ENCODE results near the gene BRIP1. TPM values are rescaled to one million over a fixed set of nuclear protein-coding genes. Genes with fewer than 3 reads are reported as not detected.
A peak's percentile ranks its signal among the peaks of the same experiment; 100 is the strongest.

BRIP1 gene
- total RNA-seq, 1 experiment from 2014 or later, result 38.4 TPM

GRCh38 chr17:61647047-61647446 is 216.3 kb downstream of the BRIP1 start:
- Histone ChIP-seq H3K27ac (no peak overlapping the region), H3K27me3 (no peaks in the 10 kb centered on the region), H3K9me3 (replicated peaks) (peaks cover 5% of the 10 kb centered on the region; the same call in 1 of the 2 replicates), H3K36me3 (no peaks in the 10 kb centered on the region), H3K4me1 (no peaks in the 10 kb centered on the region), H3K4me3 (no peak overlapping the region)
- DNase-seq, result no peak

GRCh38 chr17:61646482-61646881 is 216.8 kb downstream of the BRIP1 start:
- H3K4me3 ChIP-seq, result no peak overlapping the region
- peaks cover 5% of the 10 kb centered on the region; the same call in 1 of the 2 replicates for H3K9me3 ChIP-seq (replicated peaks)
- no peaks in the 10 kb centered on the region for H3K4me1 ChIP-seq
- no peaks in the 10 kb centered on the region for H3K27me3 ChIP-seq
- no peak for DNase-seq
- no peaks in the 10 kb centered on the region for H3K36me3 ChIP-seq
- H3K27ac ChIP-seq, result no peak overlapping the region

GRCh38 chr17:61645920-61646319 is 217.4 kb downstream of the BRIP1 start:
- no peak for DNase-seq
- Histone ChIP-seq H3K4me3 (no peak overlapping the region), H3K36me3 (no peaks in the 10 kb centered on the region)

GRCh38 chr17:61644800-61645774 is 218.2 kb downstream of the BRIP1 start:
- no peak for DNase-seq
- Histone ChIP-seq H3K9me3 (replicated peaks) (peaks cover 5% of the 10 kb centered on the region; the same call in 1 of the 2 replicates), H3K4me1 (no peaks in the 10 kb centered on the region), H3K27ac (no peak overlapping the region), H3K4me3 (no peak overlapping the region), H3K36me3 (no peaks in the 10 kb centered on the region), H3K27me3 (no peaks in the 10 kb centered on the region)

More at GRCh38 chr17:61645920-61646319, 217.4 kb downstream of the BRIP1 start:
- Histone ChIP-seq H3K27ac (no peak overlapping the region), H3K27me3 (no peaks in the 10 kb centered on the region), H3K9me3 (replicated peaks) (peaks cover 5% of the 10 kb centered on the region; the same call in 1 of the 2 replicates), H3K4me1 (no peaks in the 10 kb centered on the region)

- Histone ChIP-seq H3K4me3 (no peak overlapping the region), H3K27me3 (no peaks in the 10 kb centered on the region), H3K9me3 (replicated peaks) (no peaks in the 10 kb centered on the region), H3K27ac (no peak overlapping the region), H3K36me3 (no peaks in the 10 kb centered on the region), H3K4me1 (no peaks in the 10 kb centered on the region)
- no peak for DNase-seq
Measured at GRCh38 chr17:61642768-61643167, 220.6 kb downstream of the BRIP1 start.

GRCh38 chr17:61641715-61642114 is 221.6 kb downstream of the BRIP1 start:
- H3K27me3 ChIP-seq, result no peaks in the 10 kb centered on the region
- no peaks in the 10 kb centered on the region for H3K9me3 ChIP-seq (replicated peaks)
- no peak overlapping the region for H3K27ac ChIP-seq
- no peak for DNase-seq
- H3K36me3 ChIP-seq, result no peaks in the 10 kb centered on the region
- no peaks in the 10 kb centered on the region for H3K4me1 ChIP-seq
- no peak overlapping the region for H3K4me3 ChIP-seq

- no peak overlapping the region for H3K27ac ChIP-seq
- DNase-seq, result no peak
- no peak overlapping the region for H3K4me3 ChIP-seq
- no peaks in the 10 kb centered on the region for H3K36me3 ChIP-seq
- no peaks in the 10 kb centered on the region for H3K9me3 ChIP-seq (replicated peaks)
- H3K27me3 ChIP-seq, result no peaks in the 10 kb centered on the region
- no peaks in the 10 kb centered on the region for H3K4me1 ChIP-seq
Measured at GRCh38 chr17:61641084-61641483, 222.2 kb downstream of the BRIP1 start.

GRCh38 chr17:61639818-61640217 is 223.5 kb downstream of the BRIP1 start:
- H3K27me3 ChIP-seq, result no peaks in the 10 kb centered on the region
- no peaks in the 10 kb centered on the region for H3K4me1 ChIP-seq
- no peak for DNase-seq
- no peak overlapping the region for H3K27ac ChIP-seq
- no peaks in the 10 kb centered on the region for H3K36me3 ChIP-seq
- H3K4me3 ChIP-seq, result no peak overlapping the region
- no peaks in the 10 kb centered on the region for H3K9me3 ChIP-seq (replicated peaks)

- no peak for DNase-seq
- Histone ChIP-seq H3K9me3 (replicated peaks) (no peaks in the 10 kb centered on the region), H3K4me1 (no peaks in the 10 kb centered on the region)
Measured at GRCh38 chr17:61638087-61638486, 225.2 kb downstream of the BRIP1 start.

GRCh38 chr17:61635913-61636432 is 227.4 kb downstream of the BRIP1 start:
- Histone ChIP-seq H3K27me3 (no peaks in the 10 kb centered on the region), H3K27ac (no peak overlapping the region), H3K4me1 (no peaks in the 10 kb centered on the region), H3K9me3 (replicated peaks) (no peaks in the 10 kb centered on the region), H3K4me3 (no peak overlapping the region), H3K36me3 (no peaks in the 10 kb centered on the region)
- peak; percentile 54 to 85 for DNase-seq

More at GRCh38 chr17:61638087-61638486, 225.2 kb downstream of the BRIP1 start:
- no peaks in the 10 kb centered on the region for H3K36me3 ChIP-seq
- H3K27me3 ChIP-seq, result no peaks in the 10 kb centered on the region
- no peak overlapping the region for H3K27ac ChIP-seq
- H3K4me3 ChIP-seq, result no peak overlapping the region

GRCh38 chr17:61634942-61635538 is 228.3 kb downstream of the BRIP1 start:
- DNase-seq, result no peak
- Histone ChIP-seq H3K4me3 (no peak overlapping the region), H3K27me3 (no peaks in the 10 kb centered on the region), H3K4me1 (no peaks in the 10 kb centered on the region), H3K27ac (no peak overlapping the region), H3K9me3 (replicated peaks) (no peaks in the 10 kb centered on the region), H3K36me3 (no peaks in the 10 kb centered on the region)

GRCh38 chr17:61634011-61634539 is 229.3 kb downstream of the BRIP1 start:
- Histone ChIP-seq H3K9me3 (replicated peaks) (no peaks in the 10 kb centered on the region), H3K27ac (no peak overlapping the region), H3K4me3 (no peak overlapping the region), H3K27me3 (no peaks in the 10 kb centered on the region), H3K4me1 (no peaks in the 10 kb centered on the region), H3K36me3 (no peaks in the 10 kb centered on the region)
- no peak for DNase-seq

- Histone ChIP-seq H3K9me3 (replicated peaks) (no peaks in the 10 kb centered on the region), H3K36me3 (no peaks in the 10 kb centered on the region), H3K27me3 (no peaks in the 10 kb centered on the region), H3K4me1 (no peaks in the 10 kb centered on the region), H3K27ac (no peak overlapping the region), H3K4me3 (no peak overlapping the region)
- no peak for DNase-seq
Measured at GRCh38 chr17:61632826-61633225, 230.5 kb downstream of the BRIP1 start.

GRCh38 chr17:61631800-61632199 is 231.5 kb downstream of the BRIP1 start:
- Histone ChIP-seq H3K27me3 (no peaks in the 10 kb centered on the region), H3K27ac (no peak overlapping the region), H3K4me1 (no peaks in the 10 kb centered on the region), H3K36me3 (no peaks in the 10 kb centered on the region), H3K4me3 (no peak overlapping the region), H3K9me3 (replicated peaks) (no peaks in the 10 kb centered on the region)
- no peak for DNase-seq
